Endothelial cell of umbilical vein (primary cell): Measurements from ENCODE around the gene FBL.

Source experiments
- CTCF ChIP-seq, 2 donors: IDR thresholded peaks; 1 replicate in 1 of 2; 2 replicates in 1 of 2; pipeline ENCODE4 v1.5.1; 2011; ENCODE audit warnings: low read length in 2 of 2, mild to moderate bottlenecking in 2 of 2, moderate library complexity in 2 of 2, control low read depth in 1 of 2, inconsistent platforms in 1 of 2, low read depth in 1 of 2; ENCODE audit not compliant: insufficient read depth in 1 of 2; ENCODE audit errors: extremely low read depth in 1 of 2
- EZH2 ChIP-seq: IDR thresholded peaks from 2 replicates; pipeline ENCODE4 v1.6.1; 2012; ENCODE audit warnings: borderline replicate concordance, low read depth, mild to moderate bottlenecking, moderate library complexity, low read length, inconsistent platforms; ENCODE audit not compliant: severe bottlenecking
- FOS ChIP-seq: IDR thresholded peaks from 2 replicates; pipeline ENCODE4 v1.6.1; 2011; ENCODE audit warnings: mild to moderate bottlenecking, low read length, moderate library complexity, borderline replicate concordance; ENCODE audit not compliant: insufficient read depth
- POLR2A ChIP-seq: IDR thresholded peaks from 2 replicates; pipeline ENCODE4 v1.6.1; 2012; ENCODE audit warnings: low read depth, mild to moderate bottlenecking, control low read depth, low read length
- POLR2AphosphoS5 ChIP-seq: IDR thresholded peaks from 2 replicates; pipeline ENCODE4 v1.6.1; 2012; ENCODE audit warnings: low read depth, mild to moderate bottlenecking, control low read depth, low read length, moderate library complexity; ENCODE audit not compliant: insufficient read depth

GRCh38 chr19:39817888-39818561, 28.2 kb downstream of the FBL start:
- TF ChIP-seq FOS (no peak), POLR2A (no peak), EZH2 (no peak), CTCF (IDR thresholded peaks at IDR 0.05; ENCODE audit: extremely low read depth in 1 of 2, insufficient read depth in 1 of 2, low read depth in 1 of 2, low read length in 2 of 2) (no peak), POLR2AphosphoS5 (no peak)
